ENCODE results near the gene POU2AF1.

The POU2AF1 gene

GRCh38 chr11:111378185-111378860 lies 752 bp downstream of the POU2AF1 start:
- H3K4me3 ChIP-seq (replicated peaks in 1 of 2; ENCODE audit: low read depth in 2 of 2, low read length in 2 of 2) = no peak overlapping the region
- DNase-seq (ENCODE audit: low read depth in 2 of 2) = no peak
- no peak for TF ChIP-seq CTCF (IDR thresholded peaks at IDR 0.05; ENCODE audit: low read depth, low read length)

GRCh38 chr11:111376181-111376871 lies 2.7 kb downstream of the POU2AF1 start:
- DNase-seq (ENCODE audit: low read depth in 2 of 2) = no peak
- TF ChIP-seq CTCF (IDR thresholded peaks at IDR 0.05; ENCODE audit: low read depth, low read length) = no peak
- H3K4me3 ChIP-seq (replicated peaks in 1 of 2; ENCODE audit: low read depth in 2 of 2, low read length in 2 of 2) = no peak overlapping the region

- TF ChIP-seq CTCF (IDR thresholded peaks at IDR 0.05; ENCODE audit: low read depth, low read length) = no peak
- DNase-seq (ENCODE audit: low read depth in 2 of 2) = no peak
Observed at GRCh38 chr11:111373590-111373989, 5.5 kb downstream of the POU2AF1 start.

GRCh38 chr11:111372538-111372937 lies 6.5 kb downstream of the POU2AF1 start:
- no peak for DNase-seq (ENCODE audit: low read depth in 2 of 2)
- TF ChIP-seq CTCF (IDR thresholded peaks at IDR 0.05; ENCODE audit: low read depth, low read length) = no peak
- H3K4me3 ChIP-seq (replicated peaks in 1 of 2; ENCODE audit: low read depth in 2 of 2, low read length in 2 of 2) = no peak overlapping the region

More at GRCh38 chr11:111373590-111373989, 5.5 kb downstream of the POU2AF1 start:
- no peak overlapping the region for H3K4me3 ChIP-seq (replicated peaks in 1 of 2; ENCODE audit: low read depth in 2 of 2, low read length in 2 of 2)

DNA sequence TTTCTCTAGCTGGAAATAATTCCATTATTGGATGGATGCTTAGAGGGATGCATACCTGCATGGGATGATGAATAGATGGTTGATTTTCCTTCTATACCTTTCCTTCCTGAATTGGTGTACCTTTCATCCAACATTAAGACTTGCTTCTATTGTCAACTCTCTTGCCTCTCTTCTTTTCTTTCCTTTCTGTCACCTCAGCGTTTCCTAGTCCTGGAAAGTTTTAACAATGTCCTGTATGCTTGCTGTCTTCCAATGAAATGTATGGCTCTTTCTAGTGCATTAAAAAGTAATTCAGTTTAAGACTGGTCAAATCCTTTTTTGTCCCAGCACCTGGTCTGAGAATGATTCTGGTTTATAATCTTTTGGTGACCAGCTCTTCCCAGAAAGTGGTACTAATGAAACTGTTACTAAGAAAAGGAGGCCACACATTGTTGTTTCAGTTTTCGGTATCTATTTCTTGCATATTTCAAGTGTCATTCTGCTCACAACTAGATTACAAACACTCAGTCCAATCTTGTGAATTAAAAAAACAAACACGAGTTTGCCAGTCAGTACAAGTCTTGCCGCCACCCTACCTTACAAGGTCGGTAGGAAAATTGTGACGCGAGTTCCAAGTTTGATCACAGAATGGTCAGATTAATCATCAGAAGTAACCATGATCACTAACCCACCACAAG lies 8.0 kb downstream of the POU2AF1 start:
- TF ChIP-seq CTCF (IDR thresholded peaks at IDR 0.05; ENCODE audit: low read depth, low read length) = no peak
- H3K4me3 ChIP-seq (replicated peaks in 1 of 2; ENCODE audit: low read depth in 2 of 2, low read length in 2 of 2) = no peak overlapping the region
- DNase-seq (ENCODE audit: low read depth in 2 of 2) = no peak

- no peak for TF ChIP-seq CTCF (IDR thresholded peaks at IDR 0.05; ENCODE audit: low read depth, low read length)
- no peak overlapping the region for H3K4me3 ChIP-seq (replicated peaks in 1 of 2; ENCODE audit: low read depth in 2 of 2, low read length in 2 of 2)
- no peak for DNase-seq (ENCODE audit: low read depth in 2 of 2)
Observed at GRCh38 chr11:111370270-111370901, 8.7 kb downstream of the POU2AF1 start.

Data from cardiac fibroblast (primary cell).